Stimulated activated CD4-positive, alpha-beta T cell treated with anti-CD3 and anti-CD28 coated beads, Interleukin-2, amount 100 ng/mL, for 4 hours (primary cell): Measurements from ENCODE around the gene STRA6.

Experiments used
- DNase-seq: peaks from one replicate; pipeline ENCODE4 v3.0.0-alpha.2; 2020; ENCODE audit warnings: low read depth

STRA6 gene

DNA sequence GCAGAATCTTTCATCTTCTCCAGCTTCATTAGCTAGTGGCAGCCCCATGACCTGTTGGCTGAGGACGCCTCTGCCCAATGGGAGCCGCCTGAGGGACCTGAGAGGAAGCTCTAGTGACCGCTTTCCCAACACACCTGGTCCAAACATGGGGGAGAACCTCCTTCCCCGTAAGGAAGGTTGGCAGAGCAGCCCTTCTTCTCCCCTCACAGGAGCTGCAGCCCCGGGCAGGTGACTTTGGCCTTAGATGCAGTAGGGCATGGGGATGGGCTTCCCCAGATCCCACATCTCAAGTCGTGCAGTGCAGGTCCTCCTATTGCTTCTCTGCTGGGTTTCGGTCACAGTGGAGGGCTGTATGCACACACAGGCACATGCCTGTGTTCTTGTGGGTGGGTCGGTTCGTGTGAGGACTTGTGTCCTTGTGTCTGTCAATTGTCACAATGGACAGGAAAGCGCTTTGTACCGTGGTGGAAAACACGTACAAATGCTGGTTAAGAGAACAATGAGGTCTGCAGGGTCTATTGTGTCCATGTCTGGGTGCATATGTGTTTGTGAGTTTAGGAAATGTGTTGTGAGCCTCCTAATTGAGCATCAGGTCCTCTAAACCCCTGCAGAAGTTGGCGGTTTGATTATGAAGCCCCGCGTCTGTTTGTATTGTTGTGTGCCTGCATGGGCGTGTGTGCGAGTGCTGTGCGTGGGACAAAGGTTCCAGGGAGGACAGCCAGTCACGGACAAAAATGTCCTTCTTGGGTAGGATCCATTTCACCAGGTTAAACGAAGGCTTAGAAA is 70.8 kb downstream of the STRA6 start:
- no peak for DNase-seq

DNA sequence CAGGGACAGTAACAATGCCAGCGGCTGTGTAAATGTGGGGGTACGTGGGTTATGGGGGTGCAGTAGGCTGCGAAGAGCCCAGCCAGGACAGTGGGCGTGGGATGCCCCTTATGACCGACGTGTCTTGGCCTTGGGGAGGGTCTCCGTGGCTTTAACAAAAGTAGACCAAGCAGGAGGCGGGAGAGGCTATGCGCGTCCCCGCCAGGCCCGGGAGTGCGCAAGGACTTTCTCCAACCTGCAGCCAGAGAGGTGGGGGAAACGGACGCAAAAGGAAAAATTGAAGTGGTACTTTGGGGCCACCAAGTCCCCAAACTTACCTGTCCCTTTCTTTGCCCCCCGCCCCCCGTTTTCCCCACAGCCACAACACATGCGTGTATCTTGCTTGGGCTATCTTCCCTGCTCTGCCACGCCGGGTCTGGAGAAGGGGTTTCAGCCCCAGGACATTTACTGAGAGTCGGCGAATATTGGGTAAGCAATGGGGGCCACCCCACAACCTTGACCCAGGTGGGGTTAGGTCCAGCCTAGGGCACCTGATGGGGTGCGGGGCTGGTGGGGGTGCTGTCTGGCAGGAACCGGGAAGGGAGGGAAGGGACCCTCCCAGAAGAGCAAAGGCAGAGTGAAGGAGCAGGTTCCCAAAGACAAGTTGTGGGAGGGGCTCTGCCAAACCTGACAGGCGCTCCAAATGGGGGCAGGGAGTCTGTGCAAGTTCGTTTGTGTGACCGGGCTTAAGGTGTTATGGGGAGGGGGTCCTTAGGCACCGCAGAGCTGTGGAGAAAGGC is 71.5 kb downstream of the STRA6 start:
- no peak for DNase-seq

DNA sequence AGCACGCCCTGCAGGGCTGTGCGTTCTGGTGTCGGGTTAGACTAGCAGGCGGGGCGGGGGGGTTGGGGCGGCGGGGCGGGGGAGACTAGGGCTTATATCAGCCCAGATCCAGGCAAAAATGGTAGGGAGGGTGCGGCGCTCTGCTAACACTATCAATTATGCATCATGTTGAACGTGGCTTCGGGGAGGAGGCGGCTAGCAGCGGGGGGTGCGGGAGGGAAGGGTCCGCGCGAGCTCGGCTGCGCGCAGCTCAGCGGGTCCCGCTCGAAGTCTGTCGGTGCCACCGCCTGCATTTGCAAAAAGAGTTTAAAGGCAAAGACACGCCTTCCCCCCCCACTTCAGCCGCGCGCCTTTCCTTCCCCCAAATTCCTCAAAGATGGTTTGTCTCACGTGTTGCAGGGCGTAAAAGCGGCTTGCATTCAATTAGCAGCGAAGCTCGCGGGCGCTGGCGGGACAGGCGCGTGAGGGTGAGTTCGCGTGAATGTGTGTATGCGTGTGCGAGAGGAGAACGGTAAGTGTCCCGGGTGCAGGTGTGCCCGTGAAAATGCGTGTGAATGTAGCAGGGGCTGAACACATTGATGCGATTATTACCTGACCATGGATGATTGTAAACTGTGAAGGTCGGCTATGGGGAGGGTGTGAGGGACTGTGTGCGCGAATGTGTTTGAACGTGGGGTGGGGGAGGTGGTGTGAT is 72.3 kb downstream of the STRA6 start, which contains the start of gene ISLR2:
ISLR2 (plus strand) TSS at position 432 of the 694 bp plus-strand sequence. CDS start 2,169 bp downstream, outside the sequence.
- DNase-seq = no peak

GRCh38 chr15:74129586-74130154 is 72.9 kb downstream of the STRA6 start:
- DNase-seq = no peak
